ENCODE measurements around the gene DIS3L2.

DIS3L2 gene

GRCh38 chr2:232321817-232322559, 360.5 kb downstream of the DIS3L2 start:
- TF ChIP-seq SIN3A (IDR thresholded peaks at IDR 0.05; ENCODE audit: borderline replicate concordance, insufficient read depth, low read length) (no peak), POLR2AphosphoS5 (IDR thresholded peaks at IDR 0.05; ENCODE audit: low read depth, low read length) (no peak), TAF1 (IDR thresholded peaks at IDR 0.05; ENCODE audit: borderline replicate concordance, insufficient read depth, low read length) (no peak), FOXP2 (optimal IDR thresholded peaks at IDR 0.05; ENCODE audit: borderline replicate concordance, extremely low read depth, extremely low read length, insufficient read depth) (no peak), REST (IDR thresholded peaks at IDR 0.05; ENCODE audit: insufficient read depth in 1 of 2, low read depth in 2 of 2, low read length in 2 of 2) (no peak)

- no peak for TF ChIP-seq REST (IDR thresholded peaks at IDR 0.05; ENCODE audit: insufficient read depth in 1 of 2, low read depth in 2 of 2, low read length in 2 of 2)
- no peak for TF ChIP-seq POLR2AphosphoS5 (IDR thresholded peaks at IDR 0.05; ENCODE audit: low read depth, low read length)
- TF ChIP-seq FOXP2 (optimal IDR thresholded peaks at IDR 0.05; ENCODE audit: borderline replicate concordance, extremely low read depth, extremely low read length, insufficient read depth): no peak
- TF ChIP-seq TAF1 (IDR thresholded peaks at IDR 0.05; ENCODE audit: borderline replicate concordance, insufficient read depth, low read length): no peak
- no peak for TF ChIP-seq SIN3A (IDR thresholded peaks at IDR 0.05; ENCODE audit: borderline replicate concordance, insufficient read depth, low read length)
These were observed 361.2 kb downstream of the DIS3L2 start for GRCh38 chr2:232322560-232323327.

- no peak for TF ChIP-seq POLR2AphosphoS5 (IDR thresholded peaks at IDR 0.05; ENCODE audit: low read depth, low read length)
- TF ChIP-seq FOXP2 (optimal IDR thresholded peaks at IDR 0.05; ENCODE audit: borderline replicate concordance, extremely low read depth, extremely low read length, insufficient read depth): no peak
- TF ChIP-seq TAF1 (IDR thresholded peaks at IDR 0.05; ENCODE audit: borderline replicate concordance, insufficient read depth, low read length): no peak
- TF ChIP-seq REST (IDR thresholded peaks at IDR 0.05; ENCODE audit: insufficient read depth in 1 of 2, low read depth in 2 of 2, low read length in 2 of 2): no peak
- no peak for TF ChIP-seq SIN3A (IDR thresholded peaks at IDR 0.05; ENCODE audit: borderline replicate concordance, insufficient read depth, low read length)
These were observed 361.8 kb downstream of the DIS3L2 start for GRCh38 chr2:232323328-232323650.

GRCh38 chr2:232324778-232325177, 363.3 kb downstream of the DIS3L2 start:
- no peak for TF ChIP-seq SIN3A (IDR thresholded peaks at IDR 0.05; ENCODE audit: borderline replicate concordance, insufficient read depth, low read length)
- TF ChIP-seq TAF1 (IDR thresholded peaks at IDR 0.05; ENCODE audit: borderline replicate concordance, insufficient read depth, low read length): no peak
- TF ChIP-seq REST (IDR thresholded peaks at IDR 0.05; ENCODE audit: insufficient read depth in 1 of 2, low read depth in 2 of 2, low read length in 2 of 2): no peak
- no peak for TF ChIP-seq POLR2AphosphoS5 (IDR thresholded peaks at IDR 0.05; ENCODE audit: low read depth, low read length)
- TF ChIP-seq FOXP2 (optimal IDR thresholded peaks at IDR 0.05; ENCODE audit: borderline replicate concordance, extremely low read depth, extremely low read length, insufficient read depth): no peak

All from PFSK-1 (cell line).